HG03575 (cell line): Measurements from ENCODE around the gene SGPL1.

ENCODE experiments used
- ATAC-seq: cut with Tn5 transposase; IDR thresholded peaks from one replicate; pipeline ENCODE4 v1.9.1; 2021; ENCODE audit not compliant: unreplicated experiment, insufficient number of reproducible peaks, low FRiP score; ENCODE audit errors: extremely low read depth

Gene SGPL1

DNA sequence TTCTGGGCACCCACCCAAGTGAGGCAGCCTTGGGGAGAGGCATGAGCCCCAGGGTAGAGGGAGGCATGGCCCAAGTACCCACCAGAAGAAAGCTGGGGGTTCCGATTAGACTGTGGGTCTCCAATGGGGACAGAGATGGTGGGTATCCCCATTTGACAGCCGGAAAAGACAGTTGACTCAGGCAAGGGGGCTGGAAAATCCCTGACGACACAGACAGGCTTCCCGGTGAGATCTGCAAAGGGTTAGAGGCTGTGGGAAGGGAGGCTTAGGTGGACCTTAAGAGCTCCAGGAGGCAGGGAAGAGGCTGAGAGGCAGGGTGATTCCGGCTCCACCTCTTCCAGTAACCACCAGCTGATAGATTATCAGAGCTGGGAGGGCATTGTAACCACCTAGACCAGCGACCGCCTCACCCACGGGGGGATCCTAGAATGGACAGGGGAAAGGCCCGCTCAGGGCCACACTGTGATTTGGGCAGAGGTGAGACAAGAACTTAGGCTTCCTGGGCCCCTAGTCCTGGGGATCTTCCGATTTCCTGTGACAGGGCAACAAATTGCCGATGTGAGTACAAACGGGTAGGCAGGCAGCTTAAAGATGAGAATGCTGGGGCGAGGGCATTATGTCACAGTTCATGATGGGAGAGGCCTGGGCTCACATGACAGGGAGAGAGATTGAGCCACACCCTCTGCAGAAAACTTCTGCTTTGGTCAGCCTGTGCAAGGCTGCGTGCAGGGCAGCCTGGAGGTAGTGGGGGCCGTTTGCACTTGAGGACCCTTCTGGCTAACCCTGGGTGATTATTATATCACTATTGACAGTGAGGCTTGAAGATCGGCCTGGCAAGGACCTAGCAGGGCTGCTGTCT, 36.0 kb upstream of the SGPL1 start:
- ATAC-seq = no peak

DNA sequence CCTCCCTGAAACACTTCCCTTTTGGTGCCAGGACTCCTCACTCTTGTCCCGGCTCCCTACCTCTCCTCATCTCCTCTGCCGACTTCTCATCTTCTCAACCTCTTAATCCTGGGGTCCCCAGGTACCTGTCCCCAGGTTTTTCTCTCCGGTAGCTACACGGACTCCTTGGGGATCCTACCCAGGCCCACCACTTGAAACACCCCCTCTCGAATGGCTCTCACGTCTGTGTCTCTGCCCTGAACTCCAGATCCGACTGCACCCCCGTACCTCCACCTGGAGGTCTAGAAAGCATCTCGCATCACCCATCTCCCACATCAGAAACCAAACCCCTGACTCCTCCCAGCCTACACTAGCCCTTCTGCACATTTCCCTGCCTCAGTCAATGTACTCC, 35.4 kb upstream of the SGPL1 start:
- ATAC-seq = no peak

DNA sequence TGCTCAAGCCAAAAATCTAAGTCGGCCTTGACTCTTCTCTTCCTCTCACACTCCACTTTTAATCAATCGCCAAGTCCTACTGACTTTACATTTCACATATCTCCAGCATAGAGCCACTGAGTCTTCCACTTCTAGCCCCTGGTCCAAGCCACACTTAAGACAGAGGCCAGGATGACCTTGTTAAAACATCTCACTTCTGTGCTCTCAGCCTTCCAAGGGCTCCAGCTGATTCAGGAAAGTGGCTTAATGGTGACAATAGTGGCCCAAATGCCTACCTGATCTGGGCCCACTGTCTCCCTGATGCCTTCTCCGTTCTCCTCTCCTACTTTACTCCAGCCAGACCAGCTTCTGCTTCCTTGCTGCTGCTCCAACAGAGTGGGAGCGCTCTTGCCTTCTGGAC, 35.0 kb upstream of the SGPL1 start:
- no peak for ATAC-seq

DNA sequence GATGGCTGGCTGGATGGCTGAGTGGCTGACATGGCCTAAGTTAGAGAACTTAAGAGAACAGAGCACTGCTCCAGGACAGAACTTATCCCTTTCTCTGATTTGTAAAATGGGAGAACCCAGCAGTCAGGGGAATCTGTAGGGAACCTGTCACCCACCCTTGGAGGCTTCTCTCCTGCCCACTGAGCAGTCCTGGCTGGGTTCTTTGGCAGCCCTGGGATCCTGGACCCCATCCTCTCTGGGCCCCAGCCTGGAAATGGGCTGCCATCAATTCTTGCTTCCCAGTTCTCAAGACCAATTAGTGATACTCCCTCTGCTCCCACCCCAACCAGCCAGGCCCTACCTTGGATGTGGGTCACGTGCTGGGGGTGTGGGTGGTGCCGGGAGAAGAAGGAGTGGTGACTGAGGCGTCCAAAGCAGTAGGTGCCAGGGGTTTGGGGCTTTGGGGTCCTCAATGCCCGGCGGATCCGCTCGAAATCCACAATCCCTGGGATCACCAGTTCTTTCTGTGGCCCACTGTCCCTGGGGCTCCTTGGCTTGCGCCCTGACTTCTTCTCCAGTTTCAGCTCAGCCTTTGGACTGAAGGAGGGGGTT, 34.2 kb upstream of the SGPL1 start:
- ATAC-seq = no peak

DNA sequence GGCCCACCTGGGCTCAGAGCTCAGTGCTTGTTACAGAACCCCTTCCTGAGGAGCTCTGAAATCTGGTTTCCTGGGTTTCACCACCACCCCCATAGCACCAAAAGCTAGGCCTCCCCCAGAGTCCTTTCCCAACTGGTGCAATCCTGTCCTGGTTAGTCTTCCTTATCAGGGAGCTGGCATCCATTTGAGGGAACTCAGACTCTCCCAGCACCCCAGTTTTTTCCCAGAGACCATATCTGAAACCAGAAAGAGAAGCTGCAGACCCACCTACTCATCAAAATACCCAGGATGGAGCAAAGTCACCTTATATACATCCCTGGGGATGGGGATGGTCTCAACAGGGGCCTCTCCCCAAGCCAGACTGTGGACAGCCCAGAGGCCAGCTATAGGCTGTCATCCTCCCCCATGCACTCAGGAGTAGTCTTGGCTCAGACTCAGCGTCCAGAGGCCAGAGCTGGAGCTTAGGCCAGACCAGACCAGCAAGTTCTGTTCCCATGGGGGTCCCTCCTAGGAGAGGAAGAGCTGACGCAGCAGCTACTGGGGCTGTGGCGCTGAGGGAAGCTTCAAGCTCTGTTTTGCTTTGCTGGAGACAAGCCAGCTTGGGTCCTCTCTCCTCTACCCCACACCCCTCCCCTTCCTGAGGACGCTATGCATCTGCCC, 33.5 kb upstream of the SGPL1 start:
- no peak for ATAC-seq

DNA sequence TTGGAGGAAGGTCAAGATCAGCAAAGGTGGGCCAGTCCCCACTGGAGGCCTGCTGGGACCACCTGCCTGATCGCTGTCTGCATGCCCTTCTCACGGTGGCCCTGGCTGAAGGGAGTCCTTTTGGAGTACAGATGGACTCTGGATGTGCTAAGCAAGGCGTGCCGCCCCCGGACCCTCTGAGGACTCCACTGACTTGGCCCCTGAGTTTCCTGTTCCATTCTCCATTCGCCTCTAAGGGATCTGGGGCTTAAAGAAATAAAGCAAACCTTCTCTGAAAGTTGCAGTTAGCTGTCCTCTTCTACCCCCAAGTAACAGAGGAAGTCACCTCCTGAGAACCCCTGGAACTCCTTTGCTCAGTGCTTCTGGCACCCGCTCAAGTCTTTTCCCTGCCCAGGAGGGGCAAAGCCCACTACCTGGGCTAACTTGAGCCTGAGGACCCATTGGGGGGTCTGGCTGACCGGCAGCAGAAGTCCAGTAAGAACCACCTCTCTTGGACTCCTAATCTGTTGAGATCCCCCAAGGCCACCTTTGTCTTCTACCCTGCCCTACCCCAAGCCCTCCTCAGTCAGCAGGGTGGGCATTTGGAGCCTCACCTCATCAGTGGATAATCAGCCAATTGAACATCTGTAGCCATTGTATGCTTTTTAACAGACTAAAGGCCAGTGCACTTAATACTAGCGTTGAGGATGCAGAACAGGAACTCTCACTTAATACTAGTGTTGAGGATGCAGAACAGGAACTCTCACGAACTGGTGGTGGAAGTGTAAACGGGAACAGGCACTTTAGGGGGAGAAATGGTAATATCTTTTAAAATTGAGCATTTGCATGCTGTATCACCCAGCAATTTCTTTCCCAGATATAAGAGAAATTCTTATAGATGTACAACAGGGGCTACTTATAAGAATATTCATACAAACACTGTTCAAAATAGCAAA, 32.7 kb upstream of the SGPL1 start:
- no peak for ATAC-seq

DNA sequence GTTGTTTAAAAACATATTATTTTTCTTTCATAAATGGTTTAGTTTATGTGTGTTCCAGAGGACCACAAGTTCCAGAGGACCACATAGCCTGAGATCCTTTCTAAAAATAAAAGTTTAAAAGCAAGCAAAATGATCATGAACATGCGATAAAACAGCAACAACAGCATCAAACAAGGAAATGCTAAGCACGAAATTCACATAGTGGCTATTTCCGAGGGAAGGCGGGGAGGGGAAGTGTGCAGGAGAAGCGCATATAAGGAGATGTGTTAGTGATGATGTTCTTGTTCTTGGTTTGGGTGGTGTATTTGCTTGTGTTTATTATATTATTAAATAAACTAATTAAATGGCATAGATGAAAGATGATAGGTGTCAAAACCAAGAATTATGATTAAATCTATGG, 31.7 kb upstream of the SGPL1 start:
- no peak for ATAC-seq

DNA sequence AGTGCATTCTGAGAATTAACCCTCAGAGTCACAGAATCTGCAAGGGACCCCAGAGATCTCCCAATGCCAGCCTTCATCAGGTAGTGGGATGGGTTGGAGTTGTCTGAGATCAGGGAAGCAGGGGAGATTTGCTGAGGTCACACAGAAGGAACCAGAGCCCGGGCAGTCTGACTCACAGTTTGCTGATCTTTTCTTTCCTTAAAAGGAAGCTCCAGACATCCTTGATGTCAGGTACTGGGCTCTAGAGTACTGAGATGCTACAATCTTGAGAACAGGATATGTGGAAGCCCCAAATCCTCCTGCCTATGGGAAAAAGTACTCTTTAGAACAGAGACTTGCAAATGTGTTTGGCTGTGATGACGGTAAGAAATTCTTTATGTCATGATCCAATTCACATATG, 31.3 kb upstream of the SGPL1 start:
- ATAC-seq = no peak

DNA sequence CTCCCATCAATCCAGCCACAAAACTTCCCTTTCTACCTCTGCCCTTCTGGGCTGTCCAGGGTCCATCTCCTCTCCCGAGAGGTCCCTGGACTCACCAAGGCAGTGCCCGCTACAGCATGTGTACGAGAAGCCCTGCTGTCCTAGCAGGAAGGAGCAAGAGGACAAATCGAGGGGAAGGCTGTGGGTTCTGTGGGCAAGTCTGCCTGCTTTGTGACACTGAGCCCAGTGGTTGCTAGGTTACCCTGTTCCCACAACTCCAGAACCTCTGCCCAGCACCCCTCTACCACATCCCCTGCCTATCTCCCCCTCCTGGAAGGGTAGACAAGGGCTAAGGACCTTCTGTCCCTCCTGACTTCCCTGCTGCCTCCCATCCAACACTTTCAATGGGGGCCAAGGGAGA, 30.6 kb upstream of the SGPL1 start, which contains the start of gene TBATA:
Gene TBATA (minus strand): TSS at position 188 of the 400 bp plus-strand sequence. CDS start 1,998 bp downstream, outside the sequence.
- ATAC-seq = no peak

DNA sequence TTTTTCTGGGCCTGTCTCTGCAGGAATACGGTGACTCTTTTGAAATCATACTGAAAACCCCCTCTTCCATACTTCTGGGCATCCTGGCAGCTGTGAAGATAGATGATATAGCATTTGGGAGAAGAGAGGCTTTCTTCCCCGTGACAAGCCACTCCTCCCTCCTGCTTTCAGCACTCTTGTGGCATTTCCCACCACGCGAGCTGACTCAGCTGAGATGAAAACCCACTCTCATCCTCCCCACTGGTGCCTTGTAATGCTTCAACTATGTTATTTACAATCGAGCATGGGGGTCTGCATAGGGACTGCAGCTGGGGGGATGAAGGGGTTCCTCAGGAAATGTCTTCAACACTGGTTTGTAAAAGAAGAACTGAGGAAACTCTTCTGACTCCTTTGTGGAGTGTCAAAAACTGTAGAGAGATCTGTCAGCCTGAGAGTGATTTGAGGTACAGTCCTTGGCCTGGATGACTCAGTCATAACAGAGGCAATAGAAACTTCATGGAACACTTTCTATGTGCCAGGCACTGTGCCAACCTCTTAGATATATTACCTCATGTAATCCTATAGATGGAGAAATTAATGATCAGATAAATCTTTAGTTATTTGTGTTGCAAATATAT, 28.8 kb upstream of the SGPL1 start:
- no peak for ATAC-seq

DNA sequence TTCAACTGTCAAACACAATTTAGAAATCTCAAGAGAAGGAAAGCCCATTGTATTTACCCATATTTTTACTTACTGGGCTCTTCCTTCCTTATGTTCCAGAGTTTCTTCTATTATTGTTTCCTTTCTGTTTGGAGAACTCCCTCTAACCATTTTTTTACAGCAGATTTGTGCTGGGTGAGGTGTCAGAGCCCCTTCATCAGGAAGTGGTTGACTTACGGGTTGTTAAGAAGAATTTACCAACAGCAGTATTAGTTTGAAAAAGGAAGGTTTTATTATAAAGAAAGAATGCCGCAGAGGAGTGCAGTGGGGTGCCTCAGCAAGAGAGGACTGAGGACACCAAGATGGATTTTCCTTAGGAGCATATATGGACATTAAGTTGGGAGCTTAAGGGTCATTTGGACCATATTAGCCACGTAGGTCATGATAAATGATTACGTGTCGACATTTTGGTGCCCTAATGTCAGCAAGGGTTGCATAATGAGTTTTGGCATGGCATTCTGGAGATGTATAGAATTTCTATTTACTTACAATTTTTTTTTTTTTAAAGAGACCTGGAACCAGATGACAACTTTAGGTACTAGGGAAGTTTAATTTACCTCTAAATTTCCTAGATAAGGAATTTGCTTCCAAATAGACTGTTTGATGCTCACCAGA, 24.2 kb upstream of the SGPL1 start:
- ATAC-seq = no peak

DNA sequence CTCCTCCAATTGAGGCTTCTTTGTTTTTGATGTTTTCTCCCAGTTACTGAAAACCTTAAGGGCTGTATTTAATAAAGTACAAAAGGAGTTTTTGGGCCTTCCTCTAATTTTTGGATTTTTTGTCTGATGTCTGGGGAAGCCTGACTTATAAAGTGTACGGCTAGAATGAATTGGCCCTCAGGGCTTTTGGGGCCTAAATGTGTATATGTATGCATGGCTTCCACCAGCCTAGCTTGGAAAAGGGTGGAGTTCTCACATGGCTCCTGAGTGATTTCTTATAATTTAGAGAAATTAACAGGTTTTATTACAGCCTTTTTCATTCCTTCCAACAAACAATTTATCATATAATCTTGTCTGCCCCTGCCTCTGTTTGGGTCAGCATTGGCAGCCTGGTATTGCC, 20.1 kb upstream of the SGPL1 start:
- no peak for ATAC-seq

DNA sequence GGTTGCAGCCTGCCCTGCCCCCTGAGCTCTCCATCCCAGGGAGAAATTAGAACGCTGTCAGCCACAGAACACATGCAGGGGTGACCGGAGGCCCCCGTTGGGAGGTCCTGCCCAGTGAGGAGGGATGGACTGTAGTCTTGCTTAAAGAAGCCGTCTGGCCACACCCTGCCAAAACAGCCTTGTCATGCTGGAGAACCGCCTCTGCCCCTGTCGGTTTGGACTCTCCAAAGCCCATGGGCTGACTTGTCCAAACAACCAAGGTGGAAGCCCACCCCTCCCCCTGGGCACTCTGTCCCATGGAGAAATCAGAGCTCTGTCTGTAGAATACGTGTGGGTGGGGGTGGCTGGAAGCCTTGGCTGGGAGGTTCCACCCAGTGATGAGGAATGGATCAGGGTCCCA, 17.9 kb upstream of the SGPL1 start:
- no peak for ATAC-seq

DNA sequence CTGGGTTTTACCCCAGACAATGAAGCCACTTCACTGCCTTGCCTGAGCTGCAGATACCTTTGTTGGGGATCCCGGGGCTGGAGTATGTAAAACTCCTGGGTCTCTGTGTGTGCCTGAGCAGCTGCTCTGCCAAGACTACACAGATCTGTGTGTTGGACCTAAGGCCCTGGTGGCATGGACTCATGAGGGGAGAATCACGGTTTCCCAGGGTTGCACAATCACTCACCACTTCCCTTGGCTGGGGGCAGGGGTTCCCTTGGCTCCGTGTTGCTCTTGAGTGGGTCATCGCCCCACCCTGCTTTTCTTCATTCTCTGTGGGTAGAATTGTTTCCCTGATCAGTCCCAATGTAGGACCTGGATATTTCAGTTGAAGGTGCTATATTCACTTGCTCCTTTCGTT, 16.6 kb upstream of the SGPL1 start:
- no peak for ATAC-seq

DNA sequence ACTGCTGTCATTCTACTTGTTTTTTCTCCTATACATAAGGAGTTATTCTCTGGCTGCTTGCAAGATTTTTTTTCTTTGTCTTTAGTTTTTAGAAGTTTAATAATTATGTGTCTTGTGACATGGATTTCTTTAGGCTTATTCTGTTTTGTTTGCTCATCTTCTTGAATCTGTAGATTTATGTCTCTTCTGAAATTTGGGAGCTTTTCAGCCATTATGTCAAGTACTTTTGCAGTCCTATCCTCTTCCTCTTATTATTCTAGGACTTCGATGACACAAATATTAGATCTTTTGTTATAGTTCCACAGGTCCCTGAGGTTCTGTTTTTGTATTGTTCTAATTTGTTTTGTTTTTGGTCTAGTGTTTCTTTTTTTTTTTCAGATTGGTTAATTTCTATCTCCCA, 13.9 kb upstream of the SGPL1 start:
- no peak for ATAC-seq

DNA sequence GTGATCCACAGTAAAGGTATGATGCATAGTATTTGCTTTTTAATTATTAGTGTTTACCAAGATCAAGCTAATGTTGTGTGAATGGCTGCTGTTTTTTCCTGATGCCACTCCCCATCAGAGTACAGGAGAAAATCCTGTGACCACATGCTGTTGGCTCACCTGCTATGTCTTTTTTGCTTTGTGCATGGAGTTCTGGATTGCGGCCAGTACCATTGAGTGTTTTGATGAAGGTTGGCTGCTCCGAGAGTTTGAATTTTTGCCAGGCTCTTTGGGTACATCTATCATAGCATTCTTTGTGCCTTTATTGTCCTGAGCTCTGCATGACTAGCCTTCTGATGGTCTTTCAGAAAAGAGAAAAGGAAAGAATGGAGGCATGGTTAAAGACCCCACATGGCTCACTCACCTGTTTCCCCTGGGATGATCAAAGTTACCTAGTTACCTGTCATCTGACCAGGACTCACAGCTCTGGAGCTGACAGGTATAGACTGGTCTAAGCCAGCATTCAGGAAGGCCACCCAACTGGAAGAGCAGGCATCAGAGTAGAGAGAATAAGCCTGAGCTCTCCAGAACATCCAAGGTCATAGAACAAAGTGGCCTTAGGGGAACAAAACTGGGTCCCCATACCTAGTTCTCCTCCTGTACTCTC, 11.8 kb upstream of the SGPL1 start:
- no peak for ATAC-seq

DNA sequence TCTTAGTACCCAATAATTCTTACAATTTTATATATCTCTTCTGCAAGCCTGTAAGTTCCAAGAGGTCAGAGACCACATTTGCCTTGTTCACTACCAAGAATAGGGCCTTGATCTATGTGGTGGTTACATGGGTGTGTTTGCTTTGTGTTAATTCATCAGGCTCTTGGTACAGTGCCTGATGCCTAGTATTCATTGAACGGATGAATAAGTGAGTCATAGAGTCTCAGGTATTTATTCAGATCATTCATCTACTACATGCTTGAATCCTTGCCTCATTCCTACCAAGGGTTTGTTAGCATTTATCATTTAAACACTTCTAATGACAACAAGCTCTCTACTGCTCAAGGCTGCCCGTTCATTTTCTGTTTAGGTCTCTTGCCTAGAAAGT, 11.3 kb upstream of the SGPL1 start:
- ATAC-seq = no peak
